B cell (primary cell): ENCODE data around the gene LILRA2. TPM values are rescaled to one million over a fixed set of nuclear protein-coding genes. Genes with fewer than 3 reads are reported as not detected.

ENCODE experiments used
- ATAC-seq: fragments of 200-7000 bp; cut with Tn5 transposase; one replicate; pipeline ENCODE4 v1.10.0; 2021; ENCODE audit warnings: low read depth, mild to moderate bottlenecking, moderate number of reproducible peaks, moderate library complexity
- CTCF ChIA-PET: fragments of 350-600 bp; sonication (Branson Sonifier 250); formaldehyde crosslinking; loops from one replicate; lab custom pipeline; 2021; ENCODE audit warnings: antibody characterized with exemption, inconsistent platforms; lab: Charles Lee
- POLR2A ChIA-PET: fragments of 350-600 bp; sonication (Branson Sonifier 250); formaldehyde crosslinking; loops from one replicate; lab custom pipeline; 2021; ENCODE audit warnings: antibody characterized with exemption; lab: Charles Lee
- DNase-seq: peaks from one replicate; pipeline ENCODE4 v3.0.0; 2013
- H2AFZ ChIP-seq: 2 replicates; pipeline ENCODE4 v1.6.1; 2012; ENCODE audit warnings: mild to moderate bottlenecking, low read depth, low read length; ENCODE audit not compliant: insufficient read depth, poor library complexity, severe bottlenecking
- H3K27ac ChIP-seq, 2 donors: 1 replicate in 1 of 2; 2 replicates in 1 of 2; pipeline ENCODE4 v1.5.1; 2012 to 2013; ENCODE audit warnings: low read length in 2 of 2, mild to moderate bottlenecking in 2 of 2, moderate library complexity in 1 of 2
- H3K27me3 ChIP-seq, 4 experiments: fragments of 200-600 bp in 1 of 4; sonication (generic) in 1 of 4; replicated peaks in 1 of 4; 1 replicate in 2 of 4; 2 replicates in 2 of 4; pipeline versions ENCODE4 v1.6.1 to v1.7.0; 2013 to 2016; ENCODE audit warnings: low read length in 3 of 4, mild to moderate bottlenecking in 2 of 4, mixed read lengths in 1 of 4, moderate library complexity in 1 of 4; ENCODE audit not compliant: insufficient read depth in 4 of 4, control insufficient read depth in 3 of 4; ENCODE audit errors: control extremely low read depth in 1 of 4
- H3K36me3 ChIP-seq, 2 experiments: replicated peaks in 1 of 2; 1 replicate in 1 of 2; 2 replicates in 1 of 2; pipeline versions ENCODE4 v1.6.1 to v1.7.1; 2013; ENCODE audit warnings: low read length in 1 of 2; ENCODE audit not compliant: insufficient read depth in 2 of 2, control insufficient read depth in 1 of 2; ENCODE audit errors: control extremely low read depth in 1 of 2, extremely low read depth in 1 of 2
- H3K4me1 ChIP-seq, 2 donors: fragments of 200-600 bp in 1 of 2; sonication (generic) in 1 of 2; 1 replicate in 1 of 2; 2 replicates in 1 of 2; pipeline versions ENCODE4 v1.5.1 to v1.6.1; 2013 to 2017; ENCODE audit warnings: low read length in 2 of 2; ENCODE audit not compliant: control insufficient read depth in 2 of 2, insufficient read depth in 2 of 2
- H3K4me2 ChIP-seq: replicated peaks from 2 replicates; pipeline ENCODE3; 2012; ENCODE audit warnings: mild to moderate bottlenecking, low read depth, low read length; ENCODE audit not compliant: poor library complexity, severe bottlenecking
- H3K4me3 ChIP-seq, 5 experiments: fragments of 200-600 bp in 1 of 5; sonication (generic) in 1 of 5; 1 replicate in 3 of 5; 2 replicates in 2 of 5; pipeline versions ENCODE4 v1.5.1 to v1.7.0; 2011 to 2016; ENCODE audit warnings: low read length in 4 of 5, mild to moderate bottlenecking in 4 of 5, low read depth in 2 of 5, control low read depth in 1 of 5, moderate library complexity in 1 of 5; ENCODE audit not compliant: insufficient read depth in 1 of 5; ENCODE audit errors: control extremely low read depth in 1 of 5, extremely low read depth in 1 of 5
- H3K79me2 ChIP-seq: fragments of 200-600 bp; sonication (generic); one replicate; pipeline ENCODE4 v1.6.0; 2016; ENCODE audit warnings: low read length; ENCODE audit not compliant: control insufficient read depth, insufficient read depth
- H3K9ac ChIP-seq: fragments of 200-600 bp; sonication (generic); 2 replicates; pipeline ENCODE4 v1.6.1; 2017; ENCODE audit warnings: mild to moderate bottlenecking, low read length, moderate library complexity
- H3K9me3 ChIP-seq, 3 donors: one replicate each; pipeline versions ENCODE4 v1.6.1 to v1.7.1; 2013; ENCODE audit warnings: low read length in 2 of 3; ENCODE audit not compliant: control insufficient read depth in 2 of 3, insufficient read depth in 1 of 3; ENCODE audit errors: control extremely low read depth in 1 of 3
- H4K20me1 ChIP-seq: 2 replicates; pipeline ENCODE4 v1.6.0; 2012; ENCODE audit warnings: mild to moderate bottlenecking, low read length; ENCODE audit not compliant: insufficient read depth, control insufficient read depth, poor library complexity, severe bottlenecking
- H3K27ac Mint-ChIP-seq: one replicate; pipeline ENCODE4 v1.8.0; 2021; ENCODE audit warnings: mixed read lengths
- H3K27me3 Mint-ChIP-seq: one replicate; pipeline ENCODE4 v1.8.0; 2021; ENCODE audit warnings: mixed read lengths
- H3K4me1 Mint-ChIP-seq: one replicate; pipeline ENCODE4 v1.8.0; 2021; ENCODE audit warnings: mixed read lengths
- H3K4me3 Mint-ChIP-seq: one replicate; pipeline ENCODE4 v1.8.0; 2021; ENCODE audit warnings: mixed read lengths
- H3K9me3 Mint-ChIP-seq: one replicate; pipeline ENCODE4 v1.8.0; 2022; ENCODE audit warnings: mixed read lengths; ENCODE audit not compliant: insufficient read depth
- EZH2 ChIP-seq: IDR thresholded peaks from 2 replicates; pipeline ENCODE4 v1.6.1; 2012; ENCODE audit warnings: borderline replicate concordance, low read depth, mild to moderate bottlenecking, moderate library complexity, low read length; ENCODE audit not compliant: insufficient read depth, poor library complexity, severe bottlenecking
- WGBS: methylation state at CpG from one replicate; pipeline ENCODE4 v1.1.5; 2013; ENCODE audit warnings: missing lambda C conversion rate; ENCODE audit not compliant: insufficient coverage; 5-methylcytosine and 5-hydroxymethylcytosine counted together
- intact Hi-C: fragments of 100-400 bp; cut with micrococcal nuclease; formaldehyde crosslinking; loops from one replicate; pipeline ENCODE4 v1.10.0; 2022
- polyA plus RNA-seq: library from polyadenylated mRNA; depleted of rRNA; stranded (reverse); fragments of >200 nt; gene quantifications from 2 replicates; pipeline ENCODE4 v1.2.3, GENCODE V29; 2012
- total RNA-seq, 2 donors: library from RNA; stranded (reverse); fragments of 120-200 nt in 1 of 2; gene quantifications; 1 replicate in 1 of 2; 2 replicates in 1 of 2; pipeline versions ENCODE4 v1.2.3 to v1.2.4, GENCODE V29; 2013 to 2022
- TF ChIP-seq, protein P1 (sequence below): fragments of 200-600 bp; IDR thresholded peaks from one replicate; pipeline ENCODE4 v1.8.0; 2022; ENCODE audit warnings: antibody characterized with exemption, mild to moderate bottlenecking

Gene LILRA2
- total and polyA plus RNA-seq, 2 donors (not counting 1 experiment from before 2014, with no cell fraction given) = 0.25 to 2.8 TPM

DNA sequence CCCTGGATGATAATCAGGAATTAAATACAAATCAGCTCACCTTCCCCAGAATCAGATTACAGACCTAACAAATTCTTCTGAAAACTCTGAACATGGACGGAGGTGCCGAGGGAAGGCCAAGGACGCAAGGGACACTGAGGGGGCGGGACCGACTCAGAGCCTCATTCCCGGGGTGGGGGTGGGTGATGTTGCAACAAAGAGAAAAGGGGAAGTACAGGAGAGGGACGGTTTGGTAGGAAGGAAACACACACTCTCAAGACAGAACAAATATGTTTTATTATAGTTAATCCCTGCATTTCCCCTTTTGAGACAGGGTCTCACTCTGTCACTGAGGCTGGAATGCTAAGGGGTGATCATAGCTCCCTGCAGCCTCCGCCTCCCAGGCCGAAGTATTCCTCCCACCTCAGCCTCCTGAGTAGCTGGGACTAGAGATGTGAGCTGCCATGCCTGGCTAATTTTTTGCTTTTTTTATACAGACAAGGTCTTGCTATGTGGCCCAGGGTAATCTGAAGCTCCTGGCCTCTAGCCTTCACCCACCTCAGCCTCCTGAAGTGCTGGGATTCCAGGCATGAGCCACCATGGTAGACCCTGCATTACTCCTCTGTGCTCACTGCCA lies 786 bp upstream of the LILRA2 start:
- peak overlapping the region; percentile 41 for H3K9ac ChIP-seq

DNA sequence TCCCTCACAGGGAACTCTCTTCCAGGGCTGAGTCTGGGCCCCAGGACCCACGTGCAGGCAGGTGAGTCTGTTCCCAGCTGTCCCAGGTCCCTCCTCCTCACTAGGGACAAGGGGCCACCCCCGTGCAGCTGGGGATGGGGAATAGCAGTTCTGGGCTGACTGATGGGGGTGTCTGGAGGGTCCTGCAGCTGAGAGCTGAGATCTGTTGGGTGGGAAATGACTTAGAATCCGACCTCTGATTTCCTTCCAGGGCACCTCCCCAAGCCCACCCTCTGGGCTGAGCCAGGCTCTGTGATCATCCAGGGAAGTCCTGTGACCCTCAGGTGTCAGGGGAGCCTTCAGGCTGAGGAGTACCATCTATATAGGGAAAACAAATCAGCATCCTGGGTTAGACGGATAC lies 461 bp downstream of the LILRA2 start:
- H3K4me3 Mint-ChIP-seq = no peak overlapping the region
- CTCF ChIA-PET = interaction anchor here (1.6 kb wide), 1 partner anchor 103 kb away, joined by 5 read pairs; no protein-coding TSS in a partner anchor

More for the DNA sequence above, 786 bp upstream of the LILRA2 start:
- peak overlapping the region; percentile 59 for H3K27ac Mint-ChIP-seq
- no peak for TF ChIP-seq EZH2
- TF ChIP-seq, protein P1, sequence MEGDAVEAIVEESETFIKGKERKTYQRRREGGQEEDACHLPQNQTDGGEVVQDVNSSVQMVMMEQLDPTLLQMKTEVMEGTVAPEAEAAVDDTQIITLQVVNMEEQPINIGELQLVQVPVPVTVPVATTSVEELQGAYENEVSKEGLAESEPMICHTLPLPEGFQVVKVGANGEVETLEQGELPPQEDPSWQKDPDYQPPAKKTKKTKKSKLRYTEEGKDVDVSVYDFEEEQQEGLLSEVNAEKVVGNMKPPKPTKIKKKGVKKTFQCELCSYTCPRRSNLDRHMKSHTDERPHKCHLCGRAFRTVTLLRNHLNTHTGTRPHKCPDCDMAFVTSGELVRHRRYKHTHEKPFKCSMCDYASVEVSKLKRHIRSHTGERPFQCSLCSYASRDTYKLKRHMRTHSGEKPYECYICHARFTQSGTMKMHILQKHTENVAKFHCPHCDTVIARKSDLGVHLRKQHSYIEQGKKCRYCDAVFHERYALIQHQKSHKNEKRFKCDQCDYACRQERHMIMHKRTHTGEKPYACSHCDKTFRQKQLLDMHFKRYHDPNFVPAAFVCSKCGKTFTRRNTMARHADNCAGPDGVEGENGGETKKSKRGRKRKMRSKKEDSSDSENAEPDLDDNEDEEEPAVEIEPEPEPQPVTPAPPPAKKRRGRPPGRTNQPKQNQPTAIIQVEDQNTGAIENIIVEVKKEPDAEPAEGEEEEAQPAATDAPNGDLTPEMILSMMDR = no peak
- H3K4me1 Mint-ChIP-seq = peaks cover 29% of the 10 kb centered on the region
- peaks cover 0 to 3% (median 0%) of the 10 kb centered on the region in 3 donors for H3K9me3 ChIP-seq
- no peaks in the 10 kb centered on the region for H4K20me1 ChIP-seq
- H3K4me2 ChIP-seq = peak overlapping the region; percentile 82
- intact Hi-C loops = no loop called here
- ChIA-PET POLR2A (interaction anchor here (0.6 kb wide), 1 partner anchor 45 kb away, joined by 5 read pairs; no protein-coding TSS in a partner anchor), CTCF (interaction anchor here (0.7 to 1.6 kb wide), 2 partner anchors 44 to 104 kb away, joined by 3 to 5 read pairs; no protein-coding TSS in a partner anchor)
- H3K4me1 ChIP-seq = peaks cover 27 to 28% of the 10 kb centered on the region in 2 donors
- peak overlapping the region; percentile 80 for H3K4me3 Mint-ChIP-seq
- peak overlapping the region; percentile 70 for H2AFZ ChIP-seq
- no peaks in the 10 kb centered on the region for H3K27me3 ChIP-seq
- peak; percentile 21 for ATAC-seq
- H3K27ac ChIP-seq = peak overlapping the region in 1 of 2 donors; percentile 51
- peak overlapping the region in 4 of 5 experiments; percentile 20 to 38 (median 30) for H3K4me3 ChIP-seq
- H3K27me3 Mint-ChIP-seq = peaks cover 4% of the 10 kb centered on the region
- no peaks in the 10 kb centered on the region for H3K79me2 ChIP-seq
- peak; percentile 44 for DNase-seq
- no CpG with 5 or more reads among the region's 9 CpGs for WGBS
- H3K9me3 Mint-ChIP-seq = no peaks in the 10 kb centered on the region
- H3K36me3 ChIP-seq = no peaks in the 10 kb centered on the region

More for the DNA sequence above, 461 bp downstream of the LILRA2 start:
- TF ChIP-seq EZH2 = no peak
- TF ChIP-seq, protein P1 = no peak
- H3K9me3 ChIP-seq = peaks cover 0 to 3% (median 1%) of the 10 kb centered on the region in 3 donors
- H3K79me2 ChIP-seq = no peaks in the 10 kb centered on the region
- H4K20me1 ChIP-seq = no peaks in the 10 kb centered on the region
- H3K27ac ChIP-seq = no peak overlapping the region
- Mint-ChIP-seq H3K27me3 (peaks cover 4% of the 10 kb centered on the region), H3K27ac (no peak overlapping the region), H3K9me3 (no peaks in the 10 kb centered on the region), H3K4me1 (peaks cover 23% of the 10 kb centered on the region)
- ATAC-seq (no peak), DNase-seq (no peak)
- peak overlapping the region in 1 of 5 experiments; percentile 57 for H3K4me3 ChIP-seq
- peak overlapping the region; percentile 82 for H3K4me2 ChIP-seq
- H2AFZ ChIP-seq = peak overlapping the region; percentile 70
- no peaks in the 10 kb centered on the region for H3K27me3 ChIP-seq
- H3K9ac ChIP-seq = peak overlapping the region; percentile 41
- intact Hi-C loops = no loop called here
- 80% methylated on average over 1 of the region's 4 CpGs for WGBS
- peaks cover 23 to 27% of the 10 kb centered on the region in 2 donors for H3K4me1 ChIP-seq
- H3K36me3 ChIP-seq = no peaks in the 10 kb centered on the region
- POLR2A ChIA-PET = no interaction called here
